ENCODE results near the gene DPF3.

The DPF3 gene

GRCh38 chr14:72644758-72645489 lies 249.0 kb downstream of the DPF3 start:
- peak; percentile 2 for DNase-seq (ENCODE audit: low spot score)

GRCh38 chr14:72644038-72644437 lies 249.9 kb downstream of the DPF3 start:
- no peak for DNase-seq (ENCODE audit: low spot score)

DNA sequence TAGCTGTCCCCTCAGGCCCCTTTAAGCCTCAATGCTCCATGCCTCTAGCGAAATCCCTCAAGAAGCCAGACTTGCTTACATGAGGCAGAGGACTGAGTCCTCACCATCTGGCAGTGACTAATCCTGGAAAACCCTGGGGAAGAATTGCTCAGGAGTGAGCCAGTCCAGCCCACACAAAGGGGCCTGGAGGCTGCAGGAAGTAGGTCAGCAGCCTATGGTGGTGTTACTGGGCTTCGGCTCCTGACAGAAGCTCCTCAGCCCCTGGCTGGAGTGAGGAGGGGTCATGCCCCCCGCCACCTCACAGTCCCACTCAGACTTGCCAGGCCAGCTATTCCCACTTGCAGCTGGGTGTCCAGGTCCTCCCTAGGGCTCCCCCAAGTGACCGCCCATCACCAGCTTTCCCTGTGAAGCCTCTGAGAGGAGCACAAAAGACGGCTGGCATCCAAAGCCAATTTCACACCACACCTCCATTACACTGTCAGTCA lies 250.5 kb downstream of the DPF3 start:
- no peak for DNase-seq (ENCODE audit: low spot score)

DNA sequence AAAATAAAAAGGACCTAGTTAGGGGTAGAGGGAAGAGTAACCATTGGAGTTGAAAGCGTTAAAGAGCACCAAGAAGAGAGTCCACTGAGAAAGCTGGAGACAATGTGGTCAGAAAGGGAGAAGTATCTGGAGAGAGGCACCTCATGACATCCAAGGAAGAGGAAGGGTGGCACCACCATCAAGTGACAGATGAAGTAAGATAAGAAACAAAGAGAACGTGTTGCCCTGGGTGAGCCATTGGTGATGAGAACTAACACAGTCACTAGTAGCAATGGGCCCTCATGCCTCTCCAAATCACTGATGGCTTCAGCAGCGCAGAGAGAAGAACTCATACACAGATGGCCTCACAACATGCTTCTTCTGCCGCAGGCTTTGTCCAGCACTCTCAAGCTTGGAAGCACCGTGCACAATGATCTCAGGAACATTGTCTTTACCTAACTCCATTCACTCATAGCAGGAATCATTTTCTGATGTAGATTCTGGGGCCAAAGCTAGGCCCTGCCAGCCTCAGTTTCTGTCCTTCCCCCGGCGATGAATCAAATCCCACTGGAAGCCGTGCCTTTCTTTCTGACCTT lies 252.9 kb downstream of the DPF3 start:
- DNase-seq (ENCODE audit: low spot score): no peak

- no peak for DNase-seq (ENCODE audit: low spot score)
These were observed 255.9 kb downstream of the DPF3 start for GRCh38 chr14:72638021-72638420.

DNA sequence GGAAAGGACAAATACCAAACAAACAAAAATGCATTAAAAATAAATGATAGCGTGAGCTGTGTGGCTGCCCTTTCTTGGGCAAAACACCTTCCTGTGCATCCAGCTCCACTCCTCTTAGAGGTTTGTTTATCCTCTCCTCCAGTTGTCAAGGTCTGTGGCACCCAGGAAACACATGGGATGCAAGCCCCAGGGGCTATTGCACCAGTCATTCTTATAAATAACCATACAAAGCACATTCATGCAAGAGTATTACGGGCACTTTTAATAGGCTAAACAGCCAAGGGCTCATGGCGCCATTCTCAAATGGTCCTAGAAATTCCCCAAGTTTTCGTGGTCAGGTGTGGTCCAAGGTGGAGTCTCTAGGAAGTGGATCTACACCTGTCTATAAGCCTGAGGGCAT lies 257.0 kb downstream of the DPF3 start:
- DNase-seq (ENCODE audit: low spot score): no peak

DNA sequence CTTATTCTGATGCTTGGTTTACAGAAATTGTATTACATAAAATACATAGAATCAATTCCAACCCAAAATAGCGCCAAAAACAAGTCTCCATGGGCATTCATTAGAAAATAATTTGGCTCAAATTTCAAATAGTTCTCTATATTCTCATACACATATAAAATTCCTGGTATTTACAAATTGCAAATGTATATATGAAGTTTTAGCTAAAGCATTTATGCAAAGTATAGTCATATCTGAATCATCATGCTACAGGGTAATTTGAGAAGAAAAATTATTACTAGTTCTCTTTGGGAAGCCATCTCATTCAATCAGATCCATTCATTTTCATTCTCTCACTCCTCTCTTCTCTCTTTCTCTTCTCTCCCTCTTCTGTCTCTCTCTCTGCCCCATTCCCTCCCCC lies 257.8 kb downstream of the DPF3 start:
- no peak for DNase-seq (ENCODE audit: low spot score)

- DNase-seq (ENCODE audit: low spot score): no peak
These were observed 258.9 kb downstream of the DPF3 start for GRCh38 chr14:72634691-72635616.

DNA sequence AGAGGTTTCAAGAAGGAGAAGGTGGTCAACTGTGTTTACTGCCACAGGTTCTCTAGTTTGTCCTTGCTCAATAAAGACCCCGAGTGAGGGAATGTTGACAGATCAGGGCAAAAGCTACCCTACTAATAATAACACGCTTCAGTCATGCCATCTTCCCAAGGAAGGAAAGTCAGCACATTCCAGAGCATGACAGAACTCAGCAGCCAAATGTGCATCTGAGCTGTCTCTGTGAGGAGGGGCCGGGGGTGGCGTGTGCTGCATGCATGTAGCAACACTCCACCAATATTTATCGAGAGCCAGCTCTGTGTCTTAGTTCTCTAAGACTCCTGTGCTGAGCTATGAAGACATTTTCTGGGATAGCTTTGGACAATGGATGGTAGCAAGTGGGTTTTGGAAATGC lies 260.4 kb downstream of the DPF3 start:
- DNase-seq (ENCODE audit: low spot score): no peak

DNA sequence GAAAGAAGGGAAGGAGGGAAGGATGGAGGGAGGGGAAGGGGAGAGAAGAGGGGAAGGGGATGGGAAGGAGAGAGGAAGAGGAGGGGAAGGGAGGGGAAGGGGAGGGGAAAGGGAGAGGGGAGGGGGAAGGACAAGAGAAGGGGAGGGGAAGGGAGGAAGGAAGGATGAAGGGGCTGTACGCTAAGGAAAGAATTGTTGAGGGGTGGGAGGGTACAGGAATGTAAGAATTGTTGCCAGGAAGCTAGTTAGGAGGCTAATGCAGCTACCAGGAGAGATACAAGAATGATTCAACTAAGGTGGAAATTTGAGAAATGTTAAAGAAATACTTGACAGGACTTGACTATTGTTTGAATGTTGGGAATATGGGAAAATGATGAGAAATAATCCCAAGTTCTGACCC lies 261.2 kb downstream of the DPF3 start:
- DNase-seq (ENCODE audit: low spot score): no peak

GRCh38 chr14:72631401-72631800 lies 262.5 kb downstream of the DPF3 start:
- DNase-seq (ENCODE audit: low spot score): no peak

- no peak for DNase-seq (ENCODE audit: low spot score)
These were observed 263.5 kb downstream of the DPF3 start for GRCh38 chr14:72630374-72630773.

- DNase-seq (ENCODE audit: low spot score): no peak
These were observed 264.4 kb downstream of the DPF3 start for GRCh38 chr14:72629534-72629933.

GRCh38 chr14:72625689-72626088 lies 268.2 kb downstream of the DPF3 start:
- no peak for DNase-seq (ENCODE audit: low spot score)

GRCh38 chr14:72621387-72622065 lies 272.4 kb downstream of the DPF3 start:
- DNase-seq (ENCODE audit: low spot score): no peak

DNA sequence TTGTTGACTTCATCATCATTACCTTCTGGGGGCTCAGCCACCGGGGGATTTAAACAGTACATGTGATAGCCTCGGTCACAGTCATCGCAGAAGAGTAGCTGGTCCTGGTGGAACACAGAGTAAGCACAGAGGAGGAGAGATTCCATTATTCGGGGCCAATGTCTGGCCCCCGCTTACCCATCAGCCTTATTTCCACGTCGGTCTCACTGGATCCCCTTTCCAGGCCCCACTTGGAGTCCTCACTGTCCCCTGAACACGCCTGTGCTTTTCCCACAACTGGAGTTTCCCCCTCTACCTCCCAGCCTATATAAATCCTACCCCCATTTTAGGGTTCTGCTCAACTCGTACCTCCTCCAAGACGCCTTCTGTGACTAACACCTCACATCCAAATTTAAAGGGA lies 274.0 kb downstream of the DPF3 start:
- DNase-seq (ENCODE audit: low spot score): no peak

GRCh38 chr14:72619111-72619571 lies 274.8 kb downstream of the DPF3 start:
- DNase-seq (ENCODE audit: low spot score): no peak

- DNase-seq (ENCODE audit: low spot score): no peak
These were observed 275.5 kb downstream of the DPF3 start for GRCh38 chr14:72618424-72618823.

DNA sequence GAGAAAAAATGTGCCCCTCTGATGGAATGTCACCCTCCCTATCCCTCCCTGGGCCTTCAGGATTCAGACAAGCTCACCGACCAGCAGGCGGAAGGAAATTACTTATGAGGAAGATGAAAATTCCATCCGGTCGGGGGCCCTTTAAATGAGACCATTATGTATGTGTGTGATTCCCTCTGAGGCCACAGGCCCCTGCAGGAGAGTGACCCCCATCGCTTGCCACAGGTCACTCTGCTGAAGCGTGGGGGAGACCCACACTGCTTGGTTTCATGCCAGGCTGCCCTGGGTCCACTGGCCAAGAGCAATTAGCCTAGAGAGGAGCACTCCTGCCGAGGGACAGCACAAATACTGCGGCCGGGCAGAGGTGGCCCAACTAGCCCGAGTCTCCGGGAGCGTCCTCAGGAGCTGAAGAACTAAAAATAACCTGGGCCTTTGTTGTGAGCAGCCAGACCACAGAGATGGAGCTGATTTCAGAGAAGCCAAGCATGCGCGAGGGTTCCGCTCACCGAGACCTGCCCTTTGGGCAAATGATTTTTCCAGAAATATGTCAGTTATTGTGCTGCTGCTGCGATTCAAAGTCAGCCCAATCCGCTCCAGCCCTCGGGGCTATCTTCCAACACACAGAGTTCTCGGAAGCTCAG lies 276.4 kb downstream of the DPF3 start:
- DNase-seq (ENCODE audit: low spot score): no peak

DNA sequence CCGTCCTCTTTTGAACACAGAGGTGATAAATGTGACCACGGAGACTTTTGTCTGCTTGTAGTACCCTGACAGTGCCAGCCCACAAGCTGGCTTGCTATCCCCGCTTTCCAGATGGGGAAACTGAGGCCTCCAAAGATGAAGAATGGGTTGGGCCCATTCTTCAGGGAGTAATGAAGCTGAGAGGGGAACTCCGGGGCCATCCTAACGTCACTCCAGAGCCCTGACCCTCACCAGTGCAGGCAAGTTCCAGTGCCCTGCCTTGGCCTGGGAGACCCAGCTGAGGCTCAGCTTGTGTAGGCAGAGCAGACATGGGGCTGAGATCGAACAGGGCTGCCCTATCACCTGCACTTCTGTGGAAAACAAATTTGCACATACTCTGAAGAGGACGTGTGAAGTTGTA lies 277.1 kb downstream of the DPF3 start:
- no peak for DNase-seq (ENCODE audit: low spot score)

GRCh38 chr14:72616294-72616693 lies 277.6 kb downstream of the DPF3 start:
- DNase-seq (ENCODE audit: low spot score): no peak

Data from NAMALWA (cell line).